ELR (cell line): ENCODE measurements around the gene ZFP1.
"Not testable (repeated sequence)": the region's sequence is repeated elsewhere in the genome, so short reads cannot be mapped to it uniquely, and the experiment has no call there.

Experiments
- DNase-seq: peaks from one replicate; pipeline ENCODE4 v3.0.0-alpha.2; 2015; ENCODE audit warnings: low read depth

ZFP1 gene

DNA sequence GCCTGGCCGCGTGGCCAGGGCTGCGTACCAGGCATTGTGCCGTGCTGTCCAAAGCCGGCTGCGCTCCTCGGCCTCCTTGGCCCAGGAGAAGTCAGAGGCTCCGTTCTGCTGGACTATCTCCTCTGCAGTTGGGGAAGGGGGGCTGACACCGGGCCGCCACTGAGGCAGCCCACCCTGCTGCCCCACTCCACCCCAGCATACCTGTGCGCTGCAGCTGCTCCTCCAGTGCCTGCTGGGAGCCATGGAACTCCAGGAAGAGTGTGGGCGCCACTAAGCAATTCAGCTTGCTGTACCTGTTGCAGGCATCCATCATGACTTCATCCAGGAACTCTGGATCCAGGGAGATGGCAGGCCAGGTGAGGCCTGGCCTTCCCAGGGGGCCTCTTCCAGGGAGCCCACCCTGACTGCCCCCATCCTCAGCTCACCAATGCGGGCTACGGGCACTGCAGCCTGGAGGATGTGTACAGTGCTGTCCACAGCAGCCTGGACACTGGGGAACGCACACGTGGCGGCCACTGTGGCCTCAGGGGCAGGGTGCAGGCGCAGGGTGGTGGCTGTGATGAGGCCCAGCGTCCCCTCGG is 34.7 kb upstream of the ZFP1 start:
- no peak for DNase-seq

- no peak for DNase-seq
Measured at GRCh38 chr16:75114179-75114945, 34.0 kb upstream of the ZFP1 start.

GRCh38 chr16:75114946-75115825 is 33.1 kb upstream of the ZFP1 start:
- no peak for DNase-seq

DNA sequence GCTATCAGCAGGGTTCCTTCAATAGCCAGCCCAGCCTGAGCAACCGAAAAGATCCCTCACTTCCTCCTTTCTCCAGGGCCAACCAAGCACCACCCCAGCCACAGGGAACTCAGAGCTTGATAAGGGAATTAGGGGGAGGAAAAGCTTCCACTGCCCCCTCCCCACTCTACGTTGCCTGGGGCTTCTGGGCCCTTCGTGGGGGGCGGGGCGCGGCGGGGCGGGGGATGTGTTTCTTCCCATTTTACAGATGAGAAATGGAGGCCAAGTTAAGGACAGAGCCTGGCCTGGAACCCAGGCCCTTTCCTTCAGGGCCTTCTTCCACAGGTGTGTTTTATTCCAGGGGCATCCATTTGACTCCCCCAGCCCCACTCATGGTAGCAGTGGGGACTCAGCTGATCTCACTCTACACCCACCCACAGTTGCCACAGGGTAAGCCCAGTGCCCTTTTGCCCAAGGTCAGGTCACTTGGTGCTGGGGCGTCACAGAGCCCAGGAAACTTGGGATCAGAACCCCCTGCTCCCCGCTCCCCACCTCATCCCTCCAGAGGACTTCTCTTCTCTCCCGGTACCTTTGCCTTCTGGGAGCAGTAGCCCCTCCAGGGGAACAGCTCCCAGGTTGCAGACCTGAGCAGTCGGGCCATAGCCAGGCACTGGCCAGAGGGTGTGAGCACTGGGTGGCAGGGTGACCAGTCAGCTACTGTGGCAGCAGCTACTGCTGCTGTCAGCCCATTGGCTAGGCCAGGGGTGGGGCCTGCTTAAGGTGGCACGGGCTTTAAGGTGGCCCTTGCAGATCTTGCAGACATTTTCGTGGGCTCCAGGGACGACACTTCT is 32.0 kb upstream of the ZFP1 start, which contains the start of gene LDHD:
LDHD (minus strand) TSS at position 700 of the 830 bp plus-strand sequence; CDS start at position 640, 60 bp downstream.
- peak; percentile 71 for DNase-seq

GRCh38 chr16:75116911-75117245 is 31.4 kb upstream of the ZFP1 start:
- DNase-seq = no peak

DNA sequence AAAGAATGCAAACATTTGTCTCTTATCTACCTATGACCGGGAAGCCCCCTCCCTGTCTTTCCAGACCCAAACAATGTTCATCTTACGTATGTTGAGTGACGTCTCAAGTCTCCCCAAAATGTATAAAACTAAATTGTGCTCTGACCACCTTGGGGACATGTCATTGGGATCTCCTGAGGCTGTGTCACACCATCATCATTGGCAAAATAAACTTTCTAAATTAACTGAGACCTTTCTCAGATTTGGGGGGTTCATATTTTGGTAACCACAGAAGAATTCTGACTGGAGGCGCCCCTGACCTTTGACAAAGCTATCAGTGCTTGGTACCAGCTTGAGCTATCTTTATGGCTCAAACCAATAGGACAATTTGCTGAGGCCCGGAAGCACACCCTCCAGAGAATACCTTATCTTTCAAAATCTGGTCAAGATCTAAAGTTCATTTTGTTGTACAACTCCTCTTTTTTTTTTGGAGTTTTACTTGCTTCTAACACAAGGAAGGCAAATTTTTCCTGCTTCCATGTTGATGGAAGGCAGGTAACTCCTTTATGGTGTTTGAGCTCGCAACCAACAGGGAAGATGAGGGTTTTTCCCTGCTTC is 29.3 kb upstream of the ZFP1 start:
- DNase-seq = no peak

- DNase-seq = no peak
Measured at GRCh38 chr16:75120253-75120652, 28.1 kb upstream of the ZFP1 start.

DNA sequence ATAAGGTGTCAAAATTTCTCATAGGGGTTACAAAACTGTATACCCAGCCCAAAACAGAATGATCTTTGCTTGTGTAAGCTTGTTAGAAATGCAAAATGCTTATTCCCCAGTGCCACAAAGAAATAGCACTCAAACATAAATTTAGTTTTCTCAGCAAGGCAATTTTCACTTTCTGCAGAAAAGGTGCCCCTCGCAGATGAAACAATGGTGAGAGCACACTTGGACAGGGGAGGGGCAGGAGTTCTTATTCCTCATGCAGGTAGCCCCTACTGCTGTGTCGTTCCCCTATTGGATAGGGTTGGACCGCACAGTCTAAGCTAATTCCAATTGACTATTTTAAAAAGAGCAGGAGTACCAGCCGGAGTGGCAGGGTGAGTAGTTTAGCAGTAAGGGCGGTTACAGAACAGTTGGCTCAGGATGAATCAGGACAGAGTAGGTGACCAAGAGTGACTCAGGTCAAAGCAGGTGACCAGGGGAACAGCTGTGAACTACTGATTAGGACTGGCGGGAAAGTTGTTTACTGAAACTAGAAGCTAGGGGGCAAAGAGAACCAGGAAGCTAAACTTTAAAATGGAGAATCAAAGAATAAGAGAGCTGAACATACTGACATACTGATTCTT is 26.3 kb upstream of the ZFP1 start:
- DNase-seq = no peak

GRCh38 chr16:75122609-75123008 is 25.7 kb upstream of the ZFP1 start:
- no peak for DNase-seq

DNA sequence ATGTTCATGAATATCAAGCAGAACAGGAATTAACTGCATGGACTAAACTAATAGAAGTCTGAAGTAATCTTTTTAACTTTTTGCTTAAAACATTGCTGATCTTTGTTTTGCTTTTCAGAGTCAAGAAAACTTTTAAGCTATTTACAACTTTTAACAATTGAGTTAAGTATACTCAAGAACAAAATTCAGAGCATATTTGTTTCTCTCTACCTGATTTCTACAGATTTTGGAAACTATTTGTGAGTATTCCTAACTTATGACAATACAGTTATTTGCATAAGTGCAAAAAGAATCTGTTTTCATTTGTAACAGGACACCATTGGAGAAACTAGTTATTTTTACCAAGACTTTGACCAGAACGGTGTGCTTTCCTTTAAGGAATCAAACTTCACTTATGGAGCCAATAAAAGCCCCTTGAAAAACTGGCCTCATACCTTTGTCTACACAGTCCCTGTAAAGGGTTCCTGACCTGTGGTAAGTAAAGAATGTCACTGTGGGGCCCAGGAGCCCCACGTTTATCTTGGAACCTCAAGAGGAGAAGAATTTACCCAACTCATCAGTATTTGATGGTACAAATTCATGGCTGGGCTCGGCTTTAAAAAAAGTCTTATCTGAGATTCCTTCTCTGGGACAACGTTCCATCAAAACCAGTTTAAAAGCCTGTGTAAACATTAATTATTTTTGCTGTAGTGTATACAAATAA is 20.5 kb upstream of the ZFP1 start:
- no peak for DNase-seq

GRCh38 chr16:75129421-75130149 is 18.7 kb upstream of the ZFP1 start:
- not testable (repeated sequence) for DNase-seq

GRCh38 chr16:75130150-75130771 is 18.1 kb upstream of the ZFP1 start:
- DNase-seq = peak; percentile 30

GRCh38 chr16:75131081-75131480 is 17.2 kb upstream of the ZFP1 start:
- no peak for DNase-seq

GRCh38 chr16:75138233-75138632 is 10.1 kb upstream of the ZFP1 start:
- no peak for DNase-seq

GRCh38 chr16:75138636-75139035 is 9.7 kb upstream of the ZFP1 start:
- peak; percentile 15 for DNase-seq

DNA sequence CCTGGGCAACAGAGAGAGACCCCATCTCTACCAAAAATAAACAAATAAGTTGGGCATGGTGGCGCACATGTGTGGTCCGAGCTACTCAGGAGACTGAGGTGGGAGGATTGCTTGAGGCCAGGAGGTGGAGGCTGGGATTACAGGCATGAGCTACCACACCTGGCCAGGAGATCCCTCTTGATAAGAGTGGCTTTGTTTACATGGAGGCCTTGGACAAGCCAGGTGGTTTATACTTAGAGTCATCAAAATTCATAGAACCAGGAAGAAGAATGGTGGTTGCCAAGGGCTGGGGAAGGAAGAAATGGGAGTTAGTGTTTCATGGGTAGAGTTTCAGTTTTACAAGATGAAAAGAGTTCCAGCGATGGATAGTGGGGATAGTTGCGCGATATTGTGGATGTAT is 8.8 kb upstream of the ZFP1 start:
- no peak for DNase-seq

DNA sequence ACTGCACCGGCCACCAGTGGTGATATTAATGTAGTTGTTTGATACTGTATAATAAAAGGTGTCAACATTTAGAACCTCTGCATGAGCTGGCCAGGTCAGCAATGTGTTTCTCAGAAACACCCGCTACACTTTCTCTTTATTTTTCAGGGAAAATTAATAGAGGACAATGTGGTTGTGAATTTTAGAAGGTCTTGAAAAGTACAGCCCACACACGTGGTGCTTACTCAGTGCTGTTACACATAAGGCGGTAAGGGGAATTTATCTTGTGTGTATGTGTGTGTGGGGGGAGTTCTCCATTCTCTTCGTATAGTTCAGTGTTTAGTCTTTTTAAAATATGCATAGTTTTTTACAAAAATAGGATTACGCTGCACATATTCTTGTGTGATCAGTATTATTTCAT is 4.4 kb upstream of the ZFP1 start:
- no peak for DNase-seq

DNA sequence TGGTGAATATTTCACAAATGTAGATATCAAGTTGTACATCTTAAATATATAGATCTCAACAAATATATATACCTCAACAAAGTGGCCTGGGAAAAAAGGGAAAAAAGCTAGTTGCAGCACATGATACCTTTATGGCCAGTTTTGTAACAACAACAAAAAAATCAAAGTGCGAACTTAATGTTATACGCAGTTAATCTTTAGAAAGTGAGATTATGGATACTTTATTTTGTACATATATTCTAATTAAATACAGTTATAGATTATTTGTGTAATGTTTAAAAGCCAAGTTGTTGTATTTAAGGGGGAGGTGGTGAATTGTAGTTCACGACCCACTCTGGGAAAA is 385 bp upstream of the ZFP1 start:
- no peak for DNase-seq

DNA sequence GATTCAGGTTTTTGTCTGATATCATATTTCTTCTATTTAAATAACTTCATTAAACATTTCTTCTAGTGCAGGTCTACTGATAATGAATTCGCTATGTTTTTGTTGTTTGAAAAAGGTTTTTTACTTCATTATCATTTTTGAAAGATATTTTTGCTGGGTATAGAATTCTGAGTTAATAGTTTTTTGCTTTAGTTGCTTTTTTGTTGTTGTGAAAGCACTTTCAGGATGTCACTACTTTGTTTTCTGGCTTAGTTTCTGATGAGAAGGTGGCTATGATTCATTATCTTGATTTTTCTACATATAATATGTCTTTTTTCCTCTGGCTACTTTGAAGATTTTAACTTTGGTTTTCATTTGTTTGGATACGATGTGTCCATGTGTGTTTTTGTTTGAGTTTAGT is 3.5 kb downstream of the ZFP1 start:
- DNase-seq = no peak

DNA sequence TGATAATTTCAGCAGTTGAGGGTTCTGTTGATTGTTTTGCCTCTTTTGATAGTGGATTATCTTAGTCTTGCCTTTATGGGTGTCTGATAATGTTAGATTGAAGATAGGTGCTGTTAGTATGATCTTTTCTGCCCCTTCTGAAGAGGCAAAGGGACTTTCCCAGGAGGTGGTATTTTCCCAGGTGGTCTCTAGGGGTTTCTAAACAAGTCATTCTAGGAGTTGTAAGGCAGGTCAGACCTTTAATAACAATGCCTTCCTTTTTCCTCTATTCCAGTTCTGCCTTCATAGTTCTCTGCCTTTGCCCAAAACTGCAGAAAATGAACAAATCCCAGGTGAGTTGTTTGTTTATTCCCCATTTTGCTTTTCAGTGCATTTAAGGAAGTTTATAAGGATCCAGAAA is 4.3 kb downstream of the ZFP1 start:
- no peak for DNase-seq
